ENCODE measurements around the gene MTMR3.
A peak's percentile ranks its signal among the peaks of the same experiment; 100 is the strongest.

MTMR3 gene

DNA sequence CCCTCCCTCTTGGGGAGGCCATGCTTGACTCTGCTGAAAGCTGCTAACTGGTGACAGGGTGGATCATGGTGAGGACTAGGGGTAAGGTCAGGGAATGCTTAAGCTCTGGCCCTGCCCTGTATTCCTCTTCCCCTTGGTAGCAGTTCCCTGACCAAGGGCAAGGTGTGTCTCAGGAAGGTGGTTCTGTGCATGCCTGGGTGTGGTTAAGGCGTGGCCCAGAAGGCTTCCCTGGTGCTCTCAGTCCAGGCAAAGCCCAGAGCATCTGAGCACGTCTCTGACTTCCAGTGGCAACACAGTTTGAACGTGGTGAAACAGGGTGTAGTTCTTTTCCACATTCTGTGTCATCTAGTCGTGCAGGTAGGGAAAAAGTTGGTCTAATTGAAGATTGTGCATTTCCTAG is 144.2 kb downstream of the MTMR3 start:
- DNase-seq (ENCODE audit: low spot score) = no peak

DNA sequence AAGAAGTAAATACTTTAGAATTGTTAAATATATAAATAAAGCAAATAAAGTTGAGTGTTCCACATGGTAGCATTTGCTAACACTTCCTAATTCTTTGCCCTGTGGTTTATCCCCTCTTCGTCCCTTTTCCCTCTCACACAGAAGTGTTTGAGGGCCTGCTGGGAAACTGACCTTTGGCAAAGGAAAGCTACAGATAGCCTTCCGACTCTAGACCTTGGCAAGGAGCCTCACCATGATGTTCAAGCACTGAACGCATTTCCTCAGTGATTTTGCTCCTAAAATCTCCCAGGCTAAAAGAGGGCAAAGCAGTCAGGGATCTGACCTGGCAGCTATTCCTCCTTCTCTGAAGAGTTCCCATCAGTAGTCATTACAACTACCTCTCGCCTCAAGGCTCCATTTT is 144.8 kb downstream of the MTMR3 start:
- DNase-seq (ENCODE audit: low spot score) = no peak

DNA sequence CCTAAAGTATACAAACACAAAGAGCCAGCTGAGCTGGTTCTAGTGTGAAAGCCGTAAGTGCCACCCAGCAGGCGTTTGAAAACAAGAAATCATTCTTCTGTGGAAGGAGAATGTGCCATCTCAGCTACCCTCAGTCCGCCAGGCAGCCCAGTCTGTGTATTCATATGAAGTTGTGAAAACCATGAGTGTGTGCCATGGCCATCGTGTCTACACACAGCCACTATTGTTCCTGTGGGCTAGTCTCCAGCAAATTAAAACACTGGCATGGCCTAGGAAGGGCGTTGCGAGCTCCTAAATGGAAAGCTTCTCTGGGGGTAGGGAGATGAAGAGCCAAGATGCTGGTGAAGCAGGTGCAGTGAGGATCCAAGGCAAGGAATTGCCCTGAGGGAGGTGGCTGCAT is 145.8 kb downstream of the MTMR3 start:
- peak; percentile 29 for DNase-seq (ENCODE audit: low spot score)

DNA sequence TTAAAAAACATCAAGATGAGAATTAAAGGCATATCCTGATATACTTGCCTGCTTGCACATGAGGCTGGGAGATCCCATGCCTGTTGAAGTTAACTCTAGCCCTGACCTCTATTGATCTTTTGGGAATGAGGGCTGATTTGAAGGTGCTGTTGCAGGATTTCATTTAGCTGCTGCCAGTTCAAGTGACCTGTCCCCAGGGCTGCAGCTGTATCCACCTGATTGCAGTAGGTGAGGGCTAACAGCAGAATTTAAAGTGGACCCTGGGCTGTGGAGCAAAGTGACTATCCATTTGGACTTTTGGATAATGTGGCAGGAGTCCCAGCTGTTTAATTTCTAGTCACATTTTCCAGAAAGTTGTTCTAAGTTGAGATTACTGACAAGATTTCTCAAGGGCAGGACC is 146.5 kb downstream of the MTMR3 start:
- no peak for DNase-seq (ENCODE audit: low spot score)

DNA sequence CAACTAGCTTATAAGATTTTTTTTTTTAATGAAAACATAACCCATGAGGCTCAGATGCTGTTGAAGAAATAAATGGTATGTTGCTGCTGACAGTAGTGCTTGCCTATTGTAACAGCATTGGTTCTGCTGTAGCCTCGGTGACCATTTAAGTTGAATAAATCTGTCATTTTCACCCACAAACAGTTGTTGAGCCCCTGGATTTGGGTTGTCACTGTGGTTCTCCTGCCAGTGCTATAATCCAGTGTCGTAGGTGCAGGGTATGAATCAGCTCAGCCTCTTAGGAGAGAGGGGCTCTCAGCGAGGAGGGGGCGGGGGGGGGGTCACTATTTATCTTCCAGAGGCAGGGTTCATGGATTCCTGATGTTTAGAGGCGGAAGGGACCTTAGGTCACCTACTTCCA is 147.4 kb downstream of the MTMR3 start:
- no peak for DNase-seq (ENCODE audit: low spot score)

DNA sequence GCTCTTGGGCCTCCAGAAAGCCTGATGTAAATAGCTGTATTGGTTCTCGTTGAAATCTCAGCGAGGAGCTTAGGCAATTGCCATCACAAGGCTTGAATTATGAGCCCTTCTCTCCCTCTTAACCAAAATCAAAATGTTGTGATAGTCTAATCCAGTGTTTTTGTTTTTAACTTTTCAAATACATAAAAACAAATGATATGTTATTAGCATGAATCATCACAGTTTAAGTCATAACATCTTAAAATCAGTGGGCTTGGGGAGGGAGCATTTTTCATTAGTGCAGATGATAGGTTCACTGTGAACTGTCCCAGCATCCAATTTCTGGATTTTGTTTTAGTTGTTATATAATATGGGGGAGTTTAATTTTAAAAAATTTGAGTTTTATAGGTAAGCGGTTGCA is 148.4 kb downstream of the MTMR3 start:
- no peak for DNase-seq (ENCODE audit: low spot score)

DNA sequence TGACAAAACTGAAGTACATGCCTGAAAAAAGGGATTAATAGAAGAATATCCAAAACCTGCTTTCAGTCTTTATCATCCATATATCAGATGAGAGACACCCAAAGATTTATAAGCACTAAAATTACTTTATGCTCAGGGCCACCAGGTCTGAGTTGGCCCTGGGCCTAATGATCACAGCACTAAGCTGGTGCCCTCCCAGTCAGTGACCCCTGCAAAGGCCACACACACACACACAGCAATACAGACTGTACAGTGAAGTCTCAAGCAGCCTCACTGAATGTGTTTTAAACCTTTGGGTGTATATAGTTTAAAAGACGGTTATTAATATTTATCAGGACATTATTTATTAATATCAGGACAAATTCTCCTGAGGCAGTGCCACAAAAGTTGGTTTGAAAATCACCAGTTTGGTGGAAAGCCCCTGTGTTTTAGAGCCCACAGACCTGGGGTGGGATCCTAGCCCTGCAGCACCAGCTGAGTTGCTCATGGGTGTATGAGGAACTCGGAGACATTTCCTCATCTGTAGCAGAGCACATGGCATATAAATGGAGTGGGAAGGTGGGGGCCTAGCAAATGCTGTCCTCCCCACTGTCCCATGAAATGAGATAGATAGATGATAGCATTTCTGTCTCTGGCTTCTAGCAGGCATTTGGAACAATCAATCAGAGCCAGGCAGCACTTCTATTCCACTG is 148.9 kb downstream of the MTMR3 start:
- DNase-seq (ENCODE audit: low spot score) = no peak

DNA sequence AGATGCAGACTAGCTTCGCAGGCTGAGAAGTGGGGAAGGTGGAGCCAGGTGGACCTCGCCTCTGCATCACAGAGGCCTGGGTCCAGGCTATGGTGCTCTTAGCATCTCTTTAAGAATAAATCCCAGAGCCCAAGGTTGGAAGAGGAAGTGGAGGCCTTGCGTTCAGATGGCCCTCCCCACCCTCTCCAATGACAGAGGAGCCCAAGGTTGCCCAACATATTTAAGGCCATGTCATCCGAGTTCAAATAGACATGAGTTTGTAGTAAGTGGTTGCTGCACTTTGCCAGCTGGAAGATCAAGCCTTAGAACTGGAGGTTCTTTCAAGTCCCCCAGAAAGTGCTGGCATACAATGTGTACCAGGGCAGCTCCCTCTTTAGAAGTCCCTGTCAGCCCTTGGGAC is 150.2 kb downstream of the MTMR3 start:
- no peak for DNase-seq (ENCODE audit: low spot score)

DNA sequence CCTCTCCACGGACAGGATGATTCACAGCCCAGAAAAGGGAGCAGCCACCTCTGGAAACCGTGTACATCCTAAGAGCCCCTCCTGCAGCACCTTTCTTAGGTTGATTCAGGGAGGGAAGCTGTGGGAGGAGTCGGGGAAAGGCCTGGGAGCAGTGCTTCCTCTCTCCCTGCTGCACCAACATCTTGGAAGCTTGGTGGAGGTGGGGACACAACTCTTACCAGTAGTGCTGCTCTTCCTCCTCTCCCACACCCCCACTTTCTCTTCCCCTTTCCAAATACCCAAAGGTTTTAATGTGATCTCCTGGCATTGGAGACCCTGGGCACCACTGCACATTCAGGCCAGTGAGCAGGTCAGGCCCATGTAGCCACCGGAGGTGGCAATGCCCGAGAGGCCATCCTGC is 150.9 kb downstream of the MTMR3 start:
- no peak for DNase-seq (ENCODE audit: low spot score)

DNA sequence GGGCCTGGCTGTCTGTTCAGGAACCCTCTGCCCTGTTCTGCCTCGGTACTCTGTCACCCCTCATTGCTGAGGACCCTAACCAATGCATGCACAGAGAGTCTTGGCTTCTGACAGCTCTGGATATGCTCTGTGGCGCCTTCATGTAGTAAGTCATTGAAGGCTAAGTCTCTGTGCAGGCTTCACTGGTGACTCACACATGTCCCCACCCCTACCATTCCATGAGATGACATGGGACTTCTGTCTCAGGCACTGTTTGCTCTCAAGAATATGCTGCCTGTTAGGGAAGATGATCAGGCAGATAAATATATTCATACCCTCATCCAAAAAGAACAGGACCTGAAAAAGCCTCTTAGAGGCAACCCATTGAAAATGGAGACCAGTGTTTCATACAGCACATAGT is 153.7 kb downstream of the MTMR3 start:
- DNase-seq (ENCODE audit: low spot score) = no peak

DNA sequence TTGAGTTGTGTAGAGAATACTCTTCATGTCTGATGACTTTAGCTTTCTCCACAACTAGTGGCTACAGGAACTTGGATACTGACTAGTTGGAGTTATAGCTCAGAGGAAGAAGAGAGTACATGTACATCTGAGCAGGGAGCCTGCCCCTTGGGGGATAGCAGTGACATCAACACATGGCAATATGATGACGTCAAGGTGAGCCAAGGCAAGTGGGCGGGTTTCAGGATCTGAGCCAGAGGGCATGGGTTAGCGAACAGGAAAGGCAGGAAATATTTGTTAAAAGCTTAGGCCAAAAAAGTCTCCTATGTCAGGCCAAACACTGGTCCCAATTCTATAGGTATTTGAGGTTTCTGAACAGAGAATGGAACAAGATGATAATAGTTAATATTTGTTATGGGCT is 155.2 kb downstream of the MTMR3 start:
- no peak for DNase-seq (ENCODE audit: low spot score)

DNA sequence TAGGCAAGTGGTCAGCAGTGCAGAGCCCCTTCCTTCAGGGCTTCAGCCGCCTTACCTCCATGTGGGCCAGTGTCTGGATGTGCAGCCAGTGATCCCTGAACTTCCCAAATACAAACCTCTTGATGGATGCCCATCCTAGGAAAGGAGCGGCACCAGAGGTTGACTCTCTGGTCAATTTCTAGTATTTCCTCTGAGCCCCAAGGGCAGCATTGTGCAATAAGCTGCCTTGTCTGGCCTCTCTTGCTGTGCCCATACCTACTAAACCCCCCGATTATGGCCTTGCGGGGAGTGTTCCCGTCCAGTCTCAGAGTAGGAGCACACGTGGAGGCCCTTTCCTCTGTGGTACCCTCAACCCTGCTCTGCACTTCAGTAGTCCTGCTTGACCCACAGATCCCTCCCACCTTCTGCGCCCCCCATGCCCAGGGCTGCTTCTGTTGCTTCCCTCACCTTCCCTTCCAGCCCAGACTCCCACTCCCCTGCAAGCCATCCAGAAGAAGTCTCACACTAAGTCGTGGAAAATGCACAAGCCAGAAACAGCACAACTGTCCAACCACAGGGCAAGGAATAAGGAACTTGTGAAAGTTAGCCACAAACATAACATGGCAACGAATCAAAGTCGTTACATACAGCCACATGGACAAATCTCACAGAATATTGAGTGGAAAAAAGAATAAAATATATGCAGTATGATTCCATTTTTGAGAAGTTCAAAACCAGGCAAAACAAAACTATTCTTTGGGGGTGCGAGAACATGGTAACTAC is 157.7 kb downstream of the MTMR3 start:
- DNase-seq (ENCODE audit: low spot score) = no peak

DNA sequence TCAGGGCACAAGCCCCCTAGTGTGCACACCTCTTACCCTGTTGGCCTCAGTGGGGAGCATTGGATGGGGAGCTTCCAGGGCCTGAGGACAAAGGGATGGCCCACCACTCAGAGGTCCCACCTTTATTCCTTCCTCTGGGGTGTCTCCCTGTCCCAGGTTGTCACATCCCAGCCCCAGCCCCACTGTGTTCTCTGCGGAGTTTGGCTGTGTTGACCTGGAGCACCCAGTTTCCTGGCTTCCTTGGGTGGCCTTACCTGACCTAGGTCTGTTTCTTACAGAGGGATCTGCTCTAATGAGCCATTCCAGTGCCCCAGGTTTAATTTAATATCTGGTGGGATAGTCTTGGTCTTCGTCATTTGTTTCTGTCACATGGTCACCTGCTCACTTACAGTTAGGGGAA is 158.5 kb downstream of the MTMR3 start:
- no peak for DNase-seq (ENCODE audit: low spot score)

DNA sequence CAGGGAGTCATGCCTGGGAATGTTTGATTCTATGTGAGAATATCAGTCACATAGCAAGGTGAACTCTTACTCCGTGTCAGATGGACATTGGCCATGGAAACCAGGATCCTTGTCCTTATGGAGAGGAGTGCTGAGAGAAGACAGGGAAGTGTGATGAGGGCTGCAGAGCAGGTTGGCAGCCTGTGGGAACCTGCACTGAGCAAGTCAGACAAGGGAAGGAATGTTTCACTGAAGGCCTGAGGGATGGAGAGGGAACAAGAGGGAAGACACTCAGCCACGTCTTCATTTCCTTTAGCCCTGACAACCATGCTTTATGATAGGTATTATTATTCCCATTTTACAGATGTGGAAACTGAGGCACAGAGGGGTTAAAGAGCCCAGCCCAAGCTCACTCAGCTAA is 158.9 kb downstream of the MTMR3 start:
- DNase-seq (ENCODE audit: low spot score) = no peak

DNA sequence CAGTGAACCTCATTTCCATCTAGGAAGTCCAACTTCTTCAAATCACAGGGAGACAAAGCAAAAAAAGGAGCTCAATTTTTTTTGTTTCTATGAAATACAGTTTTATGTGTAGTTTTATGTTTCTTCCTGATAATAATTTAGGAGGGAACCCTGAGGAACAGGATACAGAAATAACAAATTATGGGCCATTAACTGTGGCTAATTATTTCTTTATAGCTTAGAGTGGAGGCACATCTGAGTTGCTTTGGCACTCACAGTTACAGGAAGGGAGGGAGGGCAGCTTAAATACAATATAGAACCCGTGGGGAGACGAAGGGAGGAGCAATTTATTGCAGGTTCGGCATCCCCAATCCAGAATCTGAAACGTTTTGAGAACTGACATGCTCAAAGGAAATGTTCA is 160.2 kb downstream of the MTMR3 start:
- DNase-seq (ENCODE audit: low spot score) = no peak

DNA sequence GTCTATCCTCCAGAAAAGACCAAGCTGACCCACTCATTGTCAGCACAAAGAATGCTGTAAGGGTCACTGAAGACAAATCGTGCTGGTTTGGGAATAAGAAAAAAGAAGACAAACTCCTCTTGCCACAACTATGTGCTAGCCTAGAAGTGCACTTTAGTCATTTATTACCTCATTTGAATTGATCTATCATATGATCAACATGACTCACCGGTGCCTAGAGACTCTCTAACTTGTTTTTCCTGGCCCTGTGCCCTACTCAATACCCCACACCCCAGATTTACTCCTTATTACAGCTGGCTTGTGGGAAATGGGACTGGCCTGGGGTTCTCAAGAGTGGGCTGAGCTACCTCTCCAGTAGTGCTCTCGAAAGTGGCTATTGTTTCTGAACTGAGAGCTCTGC is 161.4 kb downstream of the MTMR3 start:
- peak; percentile 85 for DNase-seq (ENCODE audit: low spot score)

DNA sequence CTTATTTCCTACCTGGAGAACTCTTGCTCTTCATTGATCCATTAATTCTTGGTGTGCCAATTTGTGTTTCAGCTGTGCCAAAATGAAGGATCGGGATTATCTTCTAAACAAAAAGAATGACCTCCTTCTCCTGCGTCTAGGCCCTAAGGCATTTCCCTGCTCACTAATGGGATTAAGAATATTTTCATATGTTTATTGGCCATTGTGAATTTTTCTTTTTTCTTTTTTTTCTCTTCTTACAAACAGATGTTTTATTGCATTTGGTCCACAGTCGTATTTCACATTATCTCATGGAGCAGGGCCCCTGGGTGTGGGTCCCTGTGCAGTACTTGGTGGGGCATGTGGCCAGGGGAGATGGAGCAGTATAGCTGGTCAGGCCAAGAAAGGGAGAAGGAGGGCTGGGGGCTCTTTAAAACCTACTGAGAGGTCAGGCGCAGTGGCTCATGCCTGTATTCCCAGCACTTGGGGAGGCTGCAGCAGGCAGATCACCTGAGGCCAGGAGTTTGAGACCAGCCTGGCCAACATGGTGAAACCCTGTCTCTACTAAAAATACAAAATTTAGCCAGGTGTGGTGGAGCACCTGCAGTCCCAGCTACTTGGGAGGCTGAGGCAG is 162.0 kb downstream of the MTMR3 start:
- DNase-seq (ENCODE audit: low spot score) = no peak

DNA sequence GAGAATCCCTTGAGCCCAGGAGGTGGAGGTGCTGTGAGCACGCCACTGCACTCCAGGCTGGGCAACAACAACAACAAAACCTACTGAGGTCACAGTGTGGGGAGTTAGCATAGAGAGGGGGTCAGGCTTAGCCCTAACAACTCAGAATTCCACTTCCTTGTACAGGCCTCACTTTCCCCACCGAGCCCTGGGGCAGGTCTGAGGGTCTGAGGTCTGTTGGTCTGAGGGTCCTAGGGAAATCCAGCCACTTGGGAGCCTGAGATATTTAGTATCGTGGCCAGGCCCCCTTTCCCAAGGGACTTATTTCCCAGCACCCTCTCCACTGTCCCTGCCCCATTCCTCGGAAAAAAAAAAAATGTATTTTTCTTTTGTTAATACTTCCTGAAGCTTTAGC is 162.5 kb downstream of the MTMR3 start:
- DNase-seq (ENCODE audit: low spot score) = no peak

DNA sequence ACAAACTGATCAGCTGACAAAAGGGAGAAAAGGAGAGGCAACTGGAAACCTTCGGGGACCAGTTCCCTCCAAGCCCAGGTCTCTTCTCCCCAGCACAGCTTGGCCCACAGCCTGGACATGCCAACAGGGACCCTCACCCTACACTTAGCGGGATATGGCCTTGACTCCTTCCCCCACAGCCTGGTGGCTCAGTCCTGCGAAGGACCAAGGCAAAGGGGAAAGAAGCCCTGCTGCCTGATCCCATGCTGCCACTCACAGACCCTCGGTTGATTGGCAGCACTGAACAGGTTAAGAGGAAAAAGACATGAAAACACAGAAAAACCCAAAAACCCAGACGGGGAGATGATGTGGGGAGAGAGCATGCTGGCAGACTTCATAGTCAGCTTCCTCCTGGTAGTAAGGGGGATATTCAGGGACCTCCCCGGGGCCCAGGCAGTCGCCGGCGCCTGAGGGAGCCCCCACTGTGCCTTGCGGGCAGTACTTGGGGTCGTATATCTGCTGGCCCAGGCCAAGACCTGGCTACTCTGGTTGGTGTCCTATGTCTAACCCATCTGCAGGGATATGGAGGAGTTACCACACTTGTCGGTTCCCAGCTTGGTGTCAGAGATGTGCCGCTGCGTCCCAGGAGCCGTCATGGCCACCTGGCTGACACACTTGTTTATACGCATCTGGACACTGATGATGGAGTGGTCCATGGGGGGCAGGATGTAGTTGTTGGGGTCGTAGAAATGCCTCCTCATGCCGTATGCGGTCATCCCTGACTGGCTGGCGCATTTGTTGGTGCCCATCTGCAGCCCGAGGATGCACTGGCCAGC is 163.1 kb downstream of the MTMR3 start:
- DNase-seq (ENCODE audit: low spot score) = no peak

DNA sequence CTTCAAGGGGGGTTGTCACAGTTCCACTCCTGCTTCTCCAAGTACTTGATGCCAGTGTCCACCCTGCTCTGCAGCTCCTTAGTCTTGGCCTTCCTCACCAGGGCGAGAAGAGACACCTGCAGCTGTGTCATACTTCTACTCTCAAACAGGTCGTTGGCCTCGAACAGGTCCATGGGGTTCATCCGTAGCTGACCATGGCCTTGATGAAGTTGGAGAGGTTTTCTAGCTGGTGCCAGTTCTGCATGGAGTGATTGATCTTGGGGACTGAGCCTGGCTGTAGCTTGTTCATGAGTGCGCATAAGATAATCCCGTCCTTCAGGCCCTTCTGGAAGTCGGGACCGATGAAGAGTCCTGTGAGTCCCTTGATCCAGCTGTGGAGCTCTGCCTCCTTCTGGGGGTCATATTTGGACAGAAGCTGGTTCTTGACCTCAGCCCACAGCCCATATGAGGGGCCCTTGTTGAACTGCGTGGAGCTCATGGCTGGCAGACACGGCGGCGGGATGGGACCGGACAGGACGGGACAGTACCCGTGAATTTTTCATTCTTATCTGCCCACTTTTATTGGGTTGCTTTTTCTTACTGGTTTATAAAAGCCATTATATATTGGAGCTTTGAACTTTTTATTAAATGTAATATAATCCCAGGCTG is 163.9 kb downstream of the MTMR3 start:
- no peak for DNase-seq (ENCODE audit: low spot score)

DNA sequence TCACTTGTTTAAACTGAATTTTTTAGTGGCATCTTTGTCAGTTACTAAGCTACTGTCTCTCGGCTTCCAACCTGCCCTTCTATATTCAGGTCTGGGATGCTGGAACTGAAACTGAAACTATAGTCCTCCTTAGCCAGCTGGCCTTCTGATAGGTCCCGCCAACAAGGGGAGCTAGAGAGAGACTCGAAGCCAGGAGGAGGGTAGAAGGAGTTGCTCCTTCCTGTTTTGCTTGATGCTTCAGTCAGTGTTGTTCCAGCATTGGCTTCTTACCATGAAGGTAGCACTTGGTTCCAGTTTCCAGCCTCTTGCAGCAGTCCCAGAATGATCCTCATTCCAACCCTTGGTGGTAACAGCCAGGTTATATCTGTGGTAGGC is 164.4 kb downstream of the MTMR3 start:
- no peak for DNase-seq (ENCODE audit: low spot score)

DNA sequence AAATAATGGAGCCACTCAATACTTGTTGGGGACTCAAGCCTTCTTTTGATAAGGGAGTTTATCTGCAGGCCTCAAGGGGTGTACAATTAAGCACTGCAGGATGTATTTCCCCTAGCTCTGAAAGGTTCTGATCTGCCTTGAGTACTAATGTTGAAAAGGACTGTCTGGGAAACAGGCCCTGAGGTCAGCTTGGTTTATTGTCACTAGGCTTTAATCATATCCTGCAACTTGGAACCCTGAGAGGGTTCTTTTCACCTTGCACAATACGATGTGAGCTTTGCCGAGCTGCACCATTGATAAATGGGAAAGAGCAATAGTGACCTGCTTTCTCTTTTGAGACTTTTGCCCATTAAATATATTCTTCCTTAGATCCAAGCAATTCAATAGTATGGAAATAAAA is 165.7 kb downstream of the MTMR3 start:
- DNase-seq (ENCODE audit: low spot score) = no peak
